ENCODE measurements around the gene CXCL6. TPM values are rescaled to one million over a fixed set of nuclear protein-coding genes. Genes with fewer than 3 reads are reported as not detected.

The CXCL6 gene
- polyA plus RNA-seq, 1 experiment, result 0.12 TPM

GRCh38 chr4:73856518-73856917, 20.0 kb downstream of the CXCL6 start:
- DNase-seq (ENCODE audit: low read depth), result peak; percentile 79
- TF ChIP-seq CTCF (IDR thresholded peaks at IDR 0.05; ENCODE audit: insufficient read depth, low read depth, low read length), result no peak
- ChIA-PET POLR2A (no interaction called here), CTCF (interaction anchor here (0.8 to 0.9 kb wide), 2 partner anchors 13 to 131 kb away, joined by 3 read pairs; no protein-coding TSS in a partner anchor)
- no peaks in the 10 kb centered on the region for H3K36me3 ChIP-seq (ENCODE audit: control insufficient read depth, insufficient read depth, low read length)
- H3K27me3 ChIP-seq (ENCODE audit: control insufficient read depth, insufficient read depth, low read length), result peaks cover 4% of the 10 kb centered on the region
- no peak overlapping the region for H3K4me3 ChIP-seq (ENCODE audit: low read depth, low read length)

- ChIA-PET POLR2A (no interaction called here), CTCF (interaction anchor here (0.6 to 1.7 kb wide), 5 partner anchors 9 to 1011 kb away, joined by 3 to 5 read pairs (median 3); no protein-coding TSS in a partner anchor)
- Histone ChIP-seq H3K36me3 (ENCODE audit: control insufficient read depth, insufficient read depth, low read length) (no peaks in the 10 kb centered on the region), H3K27me3 (ENCODE audit: control insufficient read depth, insufficient read depth, low read length) (no peaks in the 10 kb centered on the region), H3K4me3 (ENCODE audit: low read depth, low read length) (no peak overlapping the region)
- DNase-seq (ENCODE audit: low read depth), result no peak
- TF ChIP-seq CTCF (IDR thresholded peaks at IDR 0.05; ENCODE audit: insufficient read depth, low read depth, low read length), result no peak
These were observed 23.2 kb downstream of the CXCL6 start for GRCh38 chr4:73859614-73860088.

GRCh38 chr4:73860181-73860580, 23.7 kb downstream of the CXCL6 start:
- CTCF ChIA-PET, result interaction anchor here (0.8 to 1.7 kb wide), 4 partner anchors 10 to 38 kb away, joined by 3 to 5 read pairs (median 4); no protein-coding TSS in a partner anchor
- Histone ChIP-seq H3K4me3 (ENCODE audit: low read depth, low read length) (no peak overlapping the region), H3K27me3 (ENCODE audit: control insufficient read depth, insufficient read depth, low read length) (no peaks in the 10 kb centered on the region), H3K36me3 (ENCODE audit: control insufficient read depth, insufficient read depth, low read length) (no peaks in the 10 kb centered on the region)
- no peak for DNase-seq (ENCODE audit: low read depth)
- TF ChIP-seq CTCF (IDR thresholded peaks at IDR 0.05; ENCODE audit: insufficient read depth, low read depth, low read length), result no peak
- POLR2A ChIA-PET, result interaction anchor here (0.5 kb wide), 1 partner anchor 184 kb away, joined by 4 read pairs; no protein-coding TSS in a partner anchor

- POLR2A ChIA-PET, result no interaction called here
- TF ChIP-seq CTCF (IDR thresholded peaks at IDR 0.05; ENCODE audit: insufficient read depth, low read depth, low read length), result no peak
- no peaks in the 10 kb centered on the region for H3K36me3 ChIP-seq (ENCODE audit: control insufficient read depth, insufficient read depth, low read length)
- no peak for DNase-seq (ENCODE audit: low read depth)
- no peak overlapping the region for H3K4me3 ChIP-seq (ENCODE audit: low read depth, low read length)
- H3K27me3 ChIP-seq (ENCODE audit: control insufficient read depth, insufficient read depth, low read length), result no peaks in the 10 kb centered on the region
- CTCF ChIA-PET, result interaction anchor here (1.1 kb wide), 1 partner anchor 199 kb away, joined by 6 read pairs; no protein-coding TSS in a partner anchor
These were observed 24.4 kb downstream of the CXCL6 start for GRCh38 chr4:73860917-73861316.

GRCh38 chr4:73862322-73862721, 25.8 kb downstream of the CXCL6 start:
- H3K36me3 ChIP-seq (ENCODE audit: control insufficient read depth, insufficient read depth, low read length), result no peaks in the 10 kb centered on the region
- no peak overlapping the region for H3K4me3 ChIP-seq (ENCODE audit: low read depth, low read length)
- ChIA-PET CTCF (interaction anchor here (1.1 to 1.6 kb wide), 2 partner anchors 133 to 200 kb away, joined by 4 to 6 read pairs; no protein-coding TSS in a partner anchor), POLR2A (interaction anchor here (0.6 kb wide), 1 partner anchor 339 kb away, joined by 7 read pairs; no protein-coding TSS in a partner anchor)
- no peak for TF ChIP-seq CTCF (IDR thresholded peaks at IDR 0.05; ENCODE audit: insufficient read depth, low read depth, low read length)
- DNase-seq (ENCODE audit: low read depth), result no peak
- H3K27me3 ChIP-seq (ENCODE audit: control insufficient read depth, insufficient read depth, low read length), result no peaks in the 10 kb centered on the region

All from BJ (cell line).